GM21360 (cell line): ENCODE results near the gene LAMC2.

Source experiments
- ATAC-seq: cut with Tn5 transposase; IDR thresholded peaks from one replicate; pipeline ENCODE4 v1.9.1; 2021; ENCODE audit warnings: mild to moderate bottlenecking, moderate library complexity; ENCODE audit not compliant: unreplicated experiment

The LAMC2 gene

GRCh38 chr1:183167676-183168075, 18.4 kb upstream of the LAMC2 start:
- no peak for ATAC-seq

- no peak for ATAC-seq
Observed at GRCh38 chr1:183168308-183168707, 17.8 kb upstream of the LAMC2 start.

DNA sequence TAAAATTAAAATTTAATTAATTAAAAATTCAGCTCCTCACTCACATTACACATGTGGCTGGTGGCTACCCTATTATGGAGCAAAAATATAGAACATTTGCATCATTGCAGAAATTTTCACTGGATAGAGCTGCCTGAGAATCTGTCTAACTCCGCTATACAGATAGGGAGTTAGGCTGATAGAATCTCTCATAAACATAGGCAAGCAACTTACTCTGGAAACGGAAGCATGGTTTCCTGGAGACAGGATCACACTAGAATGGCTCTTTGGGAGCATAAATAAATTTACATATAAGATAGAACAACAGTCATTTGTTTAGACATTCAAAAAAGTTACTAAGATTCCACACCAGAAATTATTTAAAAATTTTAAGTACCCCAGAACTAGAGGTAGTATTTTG, 12.2 kb upstream of the LAMC2 start:
- ATAC-seq = no peak

DNA sequence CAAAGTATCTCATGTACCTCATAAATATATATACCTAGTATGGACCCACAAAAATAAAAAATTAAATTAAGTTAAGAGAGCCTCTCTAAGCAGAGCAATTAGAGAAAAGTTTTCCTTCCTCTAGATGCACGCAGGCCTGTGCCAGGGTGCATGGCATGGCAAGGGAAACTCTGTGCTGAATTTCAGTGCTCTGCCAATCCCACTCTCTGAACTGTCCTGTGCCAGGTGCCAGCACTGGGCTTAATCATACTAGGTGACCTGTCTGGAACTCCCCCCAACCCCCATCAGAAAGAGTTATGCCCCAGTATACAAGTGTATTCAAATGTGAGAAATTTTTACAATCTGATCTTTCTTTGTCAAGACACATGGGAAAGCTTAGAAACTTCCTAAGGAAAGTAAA, 10.4 kb upstream of the LAMC2 start:
- ATAC-seq = no peak

GRCh38 chr1:183178545-183178944, 7.5 kb upstream of the LAMC2 start:
- ATAC-seq = no peak

DNA sequence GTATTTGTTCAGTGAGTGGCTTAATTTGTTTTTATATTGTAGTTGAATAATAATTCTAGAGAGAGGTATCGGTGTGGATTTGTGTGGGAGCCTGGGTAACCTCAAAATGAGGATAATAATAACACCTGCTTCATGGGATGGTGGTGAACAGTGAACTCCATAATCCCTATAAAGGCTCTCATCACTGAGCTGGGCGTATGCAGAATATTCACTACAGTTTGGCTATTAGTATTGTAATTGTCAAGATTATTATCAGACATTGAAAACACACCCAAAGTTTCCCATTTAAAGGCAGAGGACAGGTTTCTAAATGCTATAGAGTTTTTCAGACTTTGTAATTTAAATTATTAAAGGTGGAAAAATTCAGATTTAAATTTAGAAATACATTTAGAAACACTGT, 7.0 kb upstream of the LAMC2 start:
- ATAC-seq = no peak

- no peak for ATAC-seq
Observed at GRCh38 chr1:183180218-183180617, 5.8 kb upstream of the LAMC2 start.

- peak; percentile 75 for ATAC-seq
Observed at GRCh38 chr1:183180634-183181056, 5.4 kb upstream of the LAMC2 start.

GRCh38 chr1:183186841-183187240, 777 bp downstream of the LAMC2 start:
- ATAC-seq = no peak

DNA sequence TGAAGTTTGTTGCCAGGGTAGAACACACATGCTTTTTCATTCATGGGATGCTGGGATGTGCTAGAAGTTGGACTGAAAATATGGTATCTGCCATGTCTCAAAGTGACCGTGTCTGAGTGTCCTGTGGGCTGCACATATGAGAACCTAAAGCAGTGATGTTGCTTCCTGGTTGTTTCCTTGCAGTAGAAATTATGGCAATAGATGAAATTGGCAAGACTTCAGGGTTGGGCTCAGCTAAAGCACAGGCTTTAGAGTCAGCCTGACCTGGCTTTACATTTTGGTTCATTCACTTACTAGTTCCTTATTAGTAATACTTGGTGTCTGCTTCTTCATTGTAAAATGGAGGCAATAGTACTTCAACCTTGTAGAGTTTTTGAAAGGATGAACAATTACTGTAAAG, 2.2 kb downstream of the LAMC2 start:
- ATAC-seq = no peak

- ATAC-seq = no peak
Observed at GRCh38 chr1:183191833-183192232, 5.8 kb downstream of the LAMC2 start.

GRCh38 chr1:183193963-183194525, 8.0 kb downstream of the LAMC2 start:
- no peak for ATAC-seq

- peak; percentile 92 for ATAC-seq
Observed at GRCh38 chr1:183194527-183195141, 8.6 kb downstream of the LAMC2 start.

GRCh38 chr1:183195142-183195574, 9.1 kb downstream of the LAMC2 start:
- peak; percentile 37 for ATAC-seq

- ATAC-seq = no peak
Observed at GRCh38 chr1:183197762-183198161, 11.7 kb downstream of the LAMC2 start.

DNA sequence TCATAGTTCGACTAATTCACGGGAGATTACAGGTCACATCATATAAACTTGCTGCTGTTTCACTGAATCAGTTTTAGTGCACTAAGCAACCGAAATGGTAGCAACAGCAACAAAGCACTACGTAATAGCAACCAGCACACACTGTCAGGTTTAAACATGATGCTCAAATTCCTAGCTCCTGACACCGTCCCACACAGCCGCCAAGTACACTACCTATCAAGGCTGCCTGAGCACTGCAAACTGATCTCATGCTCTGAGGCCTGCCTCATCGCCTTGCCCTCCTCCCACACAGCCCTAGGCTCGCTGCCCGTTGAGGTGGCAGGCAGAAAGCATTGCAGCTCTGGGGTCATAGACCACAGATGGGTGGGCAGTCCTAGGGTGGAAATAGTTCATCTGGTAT, 12.4 kb downstream of the LAMC2 start:
- no peak for ATAC-seq

GRCh38 chr1:183199304-183199703, 13.2 kb downstream of the LAMC2 start:
- no peak for ATAC-seq

- no peak for ATAC-seq
Observed at GRCh38 chr1:183200451-183200850, 14.4 kb downstream of the LAMC2 start.

- ATAC-seq = no peak
Observed at GRCh38 chr1:183203094-183203493, 17.0 kb downstream of the LAMC2 start.

DNA sequence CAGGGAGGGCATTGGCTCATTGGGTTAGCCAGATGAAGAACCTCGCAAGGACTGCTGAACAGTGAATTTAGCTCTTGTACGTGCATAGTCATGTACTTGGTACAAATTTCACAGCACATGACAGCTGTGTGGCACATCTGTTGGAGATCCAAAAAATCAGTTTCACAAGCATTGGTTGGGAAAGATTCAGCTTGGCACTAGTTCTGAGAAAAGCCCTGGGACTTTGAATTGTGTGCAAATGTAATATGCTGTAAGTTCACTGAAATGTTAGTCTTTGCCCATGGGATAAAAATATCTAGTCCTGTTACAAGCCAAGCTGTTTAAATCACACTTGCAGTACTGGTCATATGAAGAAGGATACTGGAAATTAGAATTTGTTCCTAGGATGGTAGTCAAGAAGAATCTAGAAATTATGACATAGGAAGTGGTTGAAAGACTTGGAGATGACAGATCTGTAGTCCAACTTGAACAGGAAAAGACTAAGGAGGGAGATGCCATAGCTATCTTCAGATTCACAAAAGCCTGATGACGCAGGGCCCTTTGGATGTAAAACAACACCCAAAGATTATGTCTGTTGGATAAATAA, 19.2 kb downstream of the LAMC2 start:
- ATAC-seq = no peak

GRCh38 chr1:183206538-183207122, 20.6 kb downstream of the LAMC2 start:
- no peak for ATAC-seq

- ATAC-seq = peak; percentile 84
Observed at GRCh38 chr1:183209533-183210158, 23.6 kb downstream of the LAMC2 start.
